WERI-Rb-1 (cell line): ENCODE measurements around the gene SLC7A5.
A peak's percentile ranks its signal among the peaks of the same experiment; 100 is the strongest.

Experiments used
- DNase-seq: peaks from one replicate; pipeline ENCODE4 v3.0.0-alpha.2; 2020
- H3K27ac ChIP-seq: fragments of 250-450 bp; sonication (Bioruptor Pico); 2 replicates; pipeline ENCODE4 v1.5.1; 2020; ENCODE audit warnings: mild to moderate bottlenecking, moderate library complexity
- H3K27me3 ChIP-seq: fragments of 250-450 bp; sonication (Bioruptor Pico); 2 replicates; pipeline ENCODE4 v1.5.1; 2021; ENCODE audit warnings: mild to moderate bottlenecking, low read depth, moderate library complexity; ENCODE audit not compliant: insufficient read depth, severe bottlenecking
- H3K36me3 ChIP-seq: fragments of 250-450 bp; sonication (Bioruptor Pico); 2 replicates; pipeline ENCODE4 v1.5.1; 2020; ENCODE audit warnings: mild to moderate bottlenecking, moderate library complexity
- H3K4me3 ChIP-seq: 2 replicates; pipeline ENCODE4 v1.5.1; 2011; ENCODE audit warnings: low read depth, mild to moderate bottlenecking, control low read depth, low read length
- H3K9me3 ChIP-seq: fragments of 250-450 bp; sonication (Bioruptor Pico); 2 replicates; pipeline ENCODE4 v1.5.1; 2021; ENCODE audit warnings: mild to moderate bottlenecking, moderate library complexity; ENCODE audit not compliant: severe bottlenecking
- TF ChIP-seq, protein P1 (sequence below): IDR thresholded peaks from 2 replicates; pipeline ENCODE4 v1.5.1; 2011; ENCODE audit warnings: low read depth, mild to moderate bottlenecking, control low read depth, inconsistent platforms, low read length

SLC7A5 gene

DNA sequence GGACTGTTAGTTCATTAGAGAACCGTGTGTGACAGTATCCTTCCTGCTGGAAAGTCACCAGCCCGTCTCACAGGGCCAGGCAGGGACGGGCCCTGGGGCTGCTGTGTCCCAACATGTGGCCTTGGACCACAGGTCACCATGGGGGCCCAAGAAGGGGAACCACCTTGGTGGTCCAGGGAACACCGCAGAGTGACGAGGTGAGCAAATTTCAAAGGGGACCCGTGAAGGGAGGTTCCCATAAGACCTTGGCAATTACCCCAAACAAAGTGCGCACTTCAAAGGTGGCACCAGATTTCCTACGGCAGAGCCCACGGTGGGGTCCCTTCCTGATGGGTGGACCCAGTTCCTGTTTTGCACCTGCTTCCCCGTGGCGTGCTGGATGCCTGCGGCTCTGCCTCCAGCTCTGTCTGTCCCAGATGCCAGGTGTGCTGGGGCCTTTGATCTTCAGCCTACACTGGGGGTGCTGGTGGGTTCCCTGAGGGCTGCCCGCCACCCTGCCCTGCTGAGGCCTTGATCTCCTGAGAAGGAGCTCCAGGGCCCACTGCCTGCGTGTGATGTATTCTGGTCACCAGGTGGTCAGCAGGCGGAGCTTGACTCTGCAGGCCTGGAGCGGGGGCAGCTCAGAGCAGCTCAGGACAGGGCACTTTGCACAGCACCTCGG, 27.0 kb downstream of the SLC7A5 start:
- Histone ChIP-seq H3K27ac (peak overlapping the region; percentile 29; the same call in 1 of the 2 replicates), H3K4me3 (no peak overlapping the region), H3K27me3 (no peaks in the 10 kb centered on the region), H3K9me3 (no peaks in the 10 kb centered on the region), H3K36me3 (peaks cover 18% of the 10 kb centered on the region)
- DNase-seq: no peak
- TF ChIP-seq, protein P1, sequence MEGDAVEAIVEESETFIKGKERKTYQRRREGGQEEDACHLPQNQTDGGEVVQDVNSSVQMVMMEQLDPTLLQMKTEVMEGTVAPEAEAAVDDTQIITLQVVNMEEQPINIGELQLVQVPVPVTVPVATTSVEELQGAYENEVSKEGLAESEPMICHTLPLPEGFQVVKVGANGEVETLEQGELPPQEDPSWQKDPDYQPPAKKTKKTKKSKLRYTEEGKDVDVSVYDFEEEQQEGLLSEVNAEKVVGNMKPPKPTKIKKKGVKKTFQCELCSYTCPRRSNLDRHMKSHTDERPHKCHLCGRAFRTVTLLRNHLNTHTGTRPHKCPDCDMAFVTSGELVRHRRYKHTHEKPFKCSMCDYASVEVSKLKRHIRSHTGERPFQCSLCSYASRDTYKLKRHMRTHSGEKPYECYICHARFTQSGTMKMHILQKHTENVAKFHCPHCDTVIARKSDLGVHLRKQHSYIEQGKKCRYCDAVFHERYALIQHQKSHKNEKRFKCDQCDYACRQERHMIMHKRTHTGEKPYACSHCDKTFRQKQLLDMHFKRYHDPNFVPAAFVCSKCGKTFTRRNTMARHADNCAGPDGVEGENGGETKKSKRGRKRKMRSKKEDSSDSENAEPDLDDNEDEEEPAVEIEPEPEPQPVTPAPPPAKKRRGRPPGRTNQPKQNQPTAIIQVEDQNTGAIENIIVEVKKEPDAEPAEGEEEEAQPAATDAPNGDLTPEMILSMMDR: no peak

DNA sequence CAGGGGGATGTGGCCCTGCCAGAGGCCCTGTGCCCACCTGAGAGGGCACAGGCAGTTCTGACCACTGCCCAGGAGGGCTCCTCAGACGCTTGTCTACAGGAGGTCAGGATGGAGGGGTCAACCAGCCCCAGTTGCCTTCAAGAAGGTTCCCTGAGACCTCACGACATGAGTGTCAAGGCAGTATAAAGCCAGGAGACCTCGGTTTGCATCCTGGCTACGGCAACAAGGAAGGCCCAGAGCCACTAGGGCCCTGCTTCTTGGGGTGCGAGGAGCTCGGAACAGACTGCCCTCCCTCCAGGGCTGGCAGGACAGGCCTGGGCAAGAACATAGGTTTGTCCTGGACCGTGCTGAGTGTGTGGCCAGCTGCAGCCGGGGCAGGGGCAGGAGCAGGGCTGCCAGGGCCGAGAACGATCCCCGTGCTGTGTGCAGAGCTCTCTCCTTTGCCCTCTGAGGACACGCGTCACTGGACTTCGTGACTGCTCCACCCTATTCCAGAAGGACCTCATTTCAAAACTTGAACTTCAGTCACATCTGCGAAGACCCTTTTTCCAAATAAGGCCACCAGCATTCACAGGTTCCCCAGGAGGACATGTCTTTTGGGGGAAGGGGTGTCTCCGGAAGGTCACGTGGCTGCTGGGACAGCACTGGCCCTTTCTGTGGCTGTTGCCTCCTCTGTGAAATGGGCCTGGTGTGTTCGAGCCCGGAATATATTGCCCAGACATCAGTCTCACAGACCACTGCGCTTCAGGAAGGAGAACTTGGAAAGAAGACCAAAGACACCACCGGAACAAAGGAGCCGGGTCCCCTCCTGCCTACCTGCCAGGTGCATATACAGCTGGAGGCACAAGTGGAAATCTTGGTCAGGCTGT, 27.7 kb downstream of the SLC7A5 start:
- no peak for DNase-seq
- H3K36me3 ChIP-seq: peaks cover 23% of the 10 kb centered on the region

DNA sequence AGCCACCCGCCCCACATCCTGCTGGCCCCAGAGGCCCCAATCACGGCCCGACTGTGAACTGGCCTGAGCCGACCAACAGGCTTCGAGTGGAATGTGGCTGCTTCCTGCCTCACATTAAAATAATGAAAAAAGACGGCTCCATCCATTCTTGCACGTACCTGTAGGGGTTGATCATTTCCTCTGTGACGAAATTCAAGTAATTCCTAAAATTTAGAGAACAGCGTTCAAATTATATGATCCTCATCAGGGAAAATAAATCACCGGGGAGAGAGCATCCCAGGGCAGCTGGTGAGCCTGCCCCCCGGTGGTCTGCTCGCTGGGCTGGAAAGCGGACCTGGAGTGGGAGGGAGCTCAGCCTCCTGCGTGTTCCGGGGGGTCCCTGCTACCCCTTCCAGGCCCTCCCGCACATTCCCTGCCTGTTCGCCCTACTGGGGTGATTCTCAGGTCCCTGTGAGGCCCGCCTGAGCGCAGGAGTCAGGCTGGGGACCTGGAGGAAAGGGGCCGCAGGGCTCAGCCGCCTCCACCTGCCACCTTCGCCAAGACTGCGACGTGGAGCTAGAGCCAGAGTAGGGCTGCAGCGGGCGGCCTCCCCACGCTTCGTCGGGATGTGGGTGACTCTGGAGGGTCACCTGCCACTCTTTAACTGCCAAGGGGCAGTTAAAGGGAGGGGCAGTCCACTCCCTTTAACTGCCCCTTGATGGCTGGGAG, 28.9 kb downstream of the SLC7A5 start:
- no peaks in the 10 kb centered on the region for H3K9me3 ChIP-seq
- no peak overlapping the region for H3K27ac ChIP-seq
- no peak for DNase-seq
- TF ChIP-seq, protein P1: no peak
- H3K4me3 ChIP-seq: no peak overlapping the region
- no peaks in the 10 kb centered on the region for H3K27me3 ChIP-seq
- peaks cover 32% of the 10 kb centered on the region for H3K36me3 ChIP-seq

More for the DNA sequence above, 27.7 kb downstream of the SLC7A5 start:
- H3K9me3 ChIP-seq: no peaks in the 10 kb centered on the region
- no peaks in the 10 kb centered on the region for H3K27me3 ChIP-seq
- TF ChIP-seq, protein P1: no peak
- no peak overlapping the region for H3K4me3 ChIP-seq
- no peak overlapping the region for H3K27ac ChIP-seq

DNA sequence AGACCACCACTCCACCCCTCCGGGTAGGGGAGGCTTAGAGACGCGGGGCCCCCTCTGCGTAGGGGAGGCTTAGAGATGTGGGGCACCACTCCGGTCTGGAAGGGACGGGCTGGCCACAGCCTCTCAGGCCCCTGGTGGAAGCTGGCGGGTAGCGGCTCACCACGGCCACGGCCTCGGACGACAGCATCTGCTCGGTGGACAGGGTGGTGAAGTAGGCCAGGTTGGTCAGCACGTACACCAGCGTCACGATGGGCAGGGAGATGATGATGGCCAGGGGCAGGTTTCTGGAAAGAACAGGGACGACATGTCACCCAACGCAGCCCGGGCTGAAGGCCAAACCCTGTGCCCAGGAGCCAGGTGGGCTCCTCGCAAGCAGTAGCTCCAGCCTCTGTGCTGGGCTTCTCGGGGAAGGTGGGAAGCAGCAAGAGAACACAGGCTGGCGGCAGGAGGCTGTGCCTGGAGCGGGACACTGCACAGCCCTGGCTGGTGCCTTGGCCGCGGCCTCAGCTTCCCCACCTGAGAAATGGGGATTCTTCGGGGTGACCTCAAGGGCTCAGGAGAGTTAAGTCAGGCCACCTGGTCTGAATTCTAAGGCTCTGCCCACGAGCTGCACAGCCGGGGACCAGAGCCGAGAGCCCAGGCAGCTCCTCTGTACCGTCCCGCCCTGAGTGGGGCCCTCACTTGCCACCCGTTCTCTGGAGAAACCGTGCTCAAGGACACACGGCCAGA, 29.6 kb downstream of the SLC7A5 start:
- peaks cover 32% of the 10 kb centered on the region for H3K36me3 ChIP-seq

More for the DNA sequence above, 29.6 kb downstream of the SLC7A5 start:
- Histone ChIP-seq H3K9me3 (no peaks in the 10 kb centered on the region), H3K4me3 (no peak overlapping the region), H3K27me3 (no peaks in the 10 kb centered on the region), H3K27ac (no peak overlapping the region)
- no peak for DNase-seq
- TF ChIP-seq, protein P1: no peak
